Endothelial cell of umbilical vein (primary cell): Measurements from ENCODE around the gene LSM14B. TPM values are rescaled to one million over a fixed set of nuclear protein-coding genes. Genes with fewer than 3 reads are reported as not detected.
A peak's percentile ranks its signal among the peaks of the same experiment; 100 is the strongest.

Experiments
- BruUV-seq: library from RNA; stranded (reverse); fragments of 400-500 nt; replicated peaks from 2 replicates; lab custom pipeline; 2021; lab: Mats Ljungman, UMichigan
- CTCF ChIA-PET: fragments of 300-600, 350-600 bp; sonication (Branson Sonifier 250); formaldehyde crosslinking; loops from one replicate; lab custom pipeline; 2021; ENCODE audit warnings: antibody characterized with exemption, inconsistent platforms; lab: Charles Lee
- POLR2A ChIA-PET: fragments of 300-600, 350-600 bp; sonication (Branson Sonifier 250); formaldehyde crosslinking; loops from one replicate; lab custom pipeline; 2021; ENCODE audit warnings: antibody characterized with exemption, inconsistent platforms; lab: Charles Lee
- DNase-seq: peaks from one replicate; pipeline ENCODE4 v3.0.0-alpha.2; 2011; ENCODE audit warnings: low read depth, low spot score
- FAIRE-seq: peaks from 2 replicates; lab custom pipeline; 2011; peaks lifted over from hg19 to GRCh38; lab: Jason Lieb, UNC
- H2AFZ ChIP-seq: 2 replicates; pipeline ENCODE4 v1.6.0; 2012; ENCODE audit warnings: low read depth, low read length, control low read depth, inconsistent platforms
- H3K27ac ChIP-seq: 2 replicates; pipeline ENCODE4 v1.5.1; 2011; ENCODE audit warnings: low read depth, mild to moderate bottlenecking, control low read depth, low read length, moderate library complexity; ENCODE audit not compliant: insufficient read depth
- H3K27me3 ChIP-seq, 2 experiments: 2 replicates each; pipeline versions ENCODE4 v1.6.0 to v1.6.1; 2011; ENCODE audit warnings: low read length in 2 of 2, mixed read lengths in 1 of 2; ENCODE audit not compliant: control insufficient read depth in 2 of 2, insufficient read depth in 2 of 2
- H3K36me3 ChIP-seq, 2 experiments: 2 replicates in 1 of 2; 3 replicates in 1 of 2; pipeline ENCODE4 v1.5.1; 2011; ENCODE audit warnings: low read length in 2 of 2, mild to moderate bottlenecking in 1 of 2, moderate library complexity in 1 of 2; ENCODE audit not compliant: control insufficient read depth in 2 of 2, insufficient read depth in 2 of 2; ENCODE audit errors: extremely low read depth in 1 of 2
- H3K4me1 ChIP-seq: 3 replicates; pipeline ENCODE4 v1.5.1; 2011; ENCODE audit warnings: mild to moderate bottlenecking, low read length; ENCODE audit not compliant: control insufficient read depth, insufficient read depth; ENCODE audit errors: extremely low read depth
- H3K4me2 ChIP-seq: 2 replicates; pipeline ENCODE4 v1.6.1; 2011; ENCODE audit warnings: low read length, control low read depth, mixed read lengths; ENCODE audit not compliant: insufficient read depth
- H3K4me3 ChIP-seq, 3 experiments: fragments of 200-600 bp in 1 of 3; sonication (generic), shearing (Covaris generic) in 1 of 3; replicated peaks in 1 of 3; 2 replicates each; pipeline ENCODE4 v1.5.1; 2011 to 2016; ENCODE audit warnings: control low read depth in 3 of 3, low read length in 3 of 3, mild to moderate bottlenecking in 2 of 3, inconsistent platforms in 1 of 3, low read depth in 1 of 3, moderate library complexity in 1 of 3; ENCODE audit not compliant: insufficient read depth in 1 of 3
- H3K79me2 ChIP-seq: 2 replicates; pipeline ENCODE4 v1.6.0; 2012; ENCODE audit warnings: low read length, inconsistent platforms; ENCODE audit not compliant: control insufficient read depth, insufficient read depth
- H3K9ac ChIP-seq: replicated peaks from 2 replicates; pipeline ENCODE3; 2011; ENCODE audit warnings: low read length, control low read depth; ENCODE audit not compliant: insufficient read depth; ENCODE audit errors: extremely low read depth
- H3K9me1 ChIP-seq: replicated peaks from 3 replicates; pipeline ENCODE4 v1.6.0; 2011; ENCODE audit warnings: mild to moderate bottlenecking, low read length; ENCODE audit not compliant: control insufficient read depth, insufficient read depth; ENCODE audit errors: extremely low read depth
- H3K9me3 ChIP-seq: replicated peaks from 2 replicates; pipeline ENCODE4 v1.5.1; 2012; ENCODE audit warnings: low read length, inconsistent platforms; ENCODE audit not compliant: control insufficient read depth, insufficient read depth
- H4K20me1 ChIP-seq: replicated peaks from 2 replicates; pipeline ENCODE3; 2011; ENCODE audit warnings: mild to moderate bottlenecking, low read length; ENCODE audit not compliant: control insufficient read depth, insufficient read depth; ENCODE audit errors: extremely low read depth
- CTCF ChIP-seq, 2 donors: IDR thresholded peaks; 1 replicate in 1 of 2; 2 replicates in 1 of 2; pipeline ENCODE4 v1.5.1; 2011; ENCODE audit warnings: low read length in 2 of 2, mild to moderate bottlenecking in 2 of 2, moderate library complexity in 2 of 2, control low read depth in 1 of 2, inconsistent platforms in 1 of 2, low read depth in 1 of 2; ENCODE audit not compliant: insufficient read depth in 1 of 2; ENCODE audit errors: extremely low read depth in 1 of 2
- EZH2 ChIP-seq: IDR thresholded peaks from 2 replicates; pipeline ENCODE4 v1.6.1; 2012; ENCODE audit warnings: borderline replicate concordance, low read depth, mild to moderate bottlenecking, moderate library complexity, low read length, inconsistent platforms; ENCODE audit not compliant: severe bottlenecking
- FOS ChIP-seq: IDR thresholded peaks from 2 replicates; pipeline ENCODE4 v1.6.1; 2011; ENCODE audit warnings: mild to moderate bottlenecking, low read length, moderate library complexity, borderline replicate concordance; ENCODE audit not compliant: insufficient read depth
- GATA2 ChIP-seq: IDR thresholded peaks from 2 replicates; pipeline ENCODE4 v1.7.0; 2011; ENCODE audit warnings: low read depth, mild to moderate bottlenecking, moderate library complexity, mixed read lengths, low read length; ENCODE audit not compliant: insufficient read length, insufficient read depth
- JUN ChIP-seq: IDR thresholded peaks from 2 replicates; pipeline ENCODE4 v1.6.1; 2011; ENCODE audit warnings: borderline replicate concordance, low read depth; ENCODE audit not compliant: insufficient read length, insufficient read depth
- MAX ChIP-seq: IDR thresholded peaks from 2 replicates; pipeline ENCODE4 v1.6.1; 2011; ENCODE audit not compliant: insufficient read depth, insufficient read length
- MYC ChIP-seq: IDR thresholded peaks from one replicate; pipeline ENCODE4 v1.6.1; 2011; ENCODE audit warnings: mild to moderate bottlenecking, low read depth, low read length
- POLR2A ChIP-seq: IDR thresholded peaks from 2 replicates; pipeline ENCODE4 v1.6.1; 2012; ENCODE audit warnings: low read depth, mild to moderate bottlenecking, control low read depth, low read length
- POLR2AphosphoS5 ChIP-seq: IDR thresholded peaks from 2 replicates; pipeline ENCODE4 v1.6.1; 2012; ENCODE audit warnings: low read depth, mild to moderate bottlenecking, control low read depth, low read length, moderate library complexity; ENCODE audit not compliant: insufficient read depth
- dilution Hi-C: fragments of 300-500 bp; cut with MboI; formaldehyde crosslinking; loops from one replicate; pipeline ENCODE4 v1.15.0; 2019; ENCODE audit warnings: low sequenced_read_pairs; ENCODE audit not compliant: extremely low pct_ligation_motif_present
- intact Hi-C: fragments of 100-400 bp; cut with micrococcal nuclease; formaldehyde crosslinking; loops from one replicate; pipeline ENCODE4 v1.10.0; 2022
- polyA plus RNA-seq, 4 experiments: library from polyadenylated mRNA; depleted of rRNA in 3 of 4; stranded (reverse) in 3 of 4; unstranded in 1 of 4; fragments of >200 nt; gene quantifications; 2 replicates each; pipeline versions ENCODE4 v1.2.1 to v1.2.3, GENCODE V29; 2011 to 2012; ENCODE audit warnings: missing spikeins in 1 of 4
- total RNA-seq: library from RNA; stranded (reverse); gene quantifications from 2 replicates; pipeline ENCODE4 v1.2.3, GENCODE V29; 2021

Gene LSM14B
- total and polyA plus RNA-seq, 2 donors (not counting 3 experiments of a cell fraction or from before 2014, with no cell fraction given), result 32.5 to 34.0 TPM

- H3K4me1 ChIP-seq, result no peaks in the 10 kb centered on the region
- ChIA-PET CTCF (interaction anchor here (1.2 to 6.1 kb wide), 6 partner anchors 11 to 124 kb away, joined by 3 to 75 read pairs (median 14); no protein-coding TSS in a partner anchor), POLR2A (interaction anchor here (0.7 kb wide), 1 partner anchor 10 kb away, joined by 4 read pairs; no protein-coding TSS in a partner anchor)
- TSS peak; percentile 8 for BruUV-seq
- no peaks in the 10 kb centered on the region for H3K9me1 ChIP-seq
- no peak overlapping the region for H3K9ac ChIP-seq
- H3K9me3 ChIP-seq, result no peaks in the 10 kb centered on the region
- H3K4me2 ChIP-seq, result no peak overlapping the region
- no peak overlapping the region for H3K27ac ChIP-seq
- peak; percentile 28 for DNase-seq
- peaks cover 4% of the 10 kb centered on the region for H4K20me1 ChIP-seq
- FAIRE-seq, result peak; percentile 79
- no peak overlapping the region for H2AFZ ChIP-seq
- no peak for TF ChIP-seq JUN
- TF ChIP-seq POLR2AphosphoS5, result peak; percentile 39
- no peak for TF ChIP-seq EZH2
- TF ChIP-seq FOS, result no peak
- TF ChIP-seq MAX, result no peak
- TF ChIP-seq GATA2, result no peak
- TF ChIP-seq POLR2A, result no peak
- no peak for TF ChIP-seq CTCF (IDR thresholded peaks at IDR 0.05; ENCODE audit: extremely low read depth in 1 of 2, insufficient read depth in 1 of 2, low read depth in 1 of 2, low read length in 2 of 2)
- no peak for TF ChIP-seq MYC
- intact Hi-C loops, result loop anchor here (5.0 kb wide), 1 partner anchor 67 kb away; the partner anchor contains the start of gene TAF4
- H3K27me3 ChIP-seq, result no peaks in the 10 kb centered on the region
- H3K36me3 ChIP-seq, result peaks cover 33 to 73% of the 10 kb centered on the region in 2 experiments
- peaks cover 11% of the 10 kb centered on the region for H3K79me2 ChIP-seq
- no peak overlapping the region for H3K4me3 ChIP-seq
- dilution Hi-C loops, result no loop called here
These were observed 12.5 kb downstream of the LSM14B start for GRCh38 chr20:62134735-62135231.
